B cell (primary cell): Measurements from ENCODE around the gene WIPF1. TPM values are rescaled to one million over a fixed set of nuclear protein-coding genes. Genes with fewer than 3 reads are reported as not detected.
A peak's percentile ranks its signal among the peaks of the same experiment; 100 is the strongest.

Experiments used
- ATAC-seq: fragments of 200-7000 bp; cut with Tn5 transposase; one replicate; pipeline ENCODE4 v1.10.0; 2021; ENCODE audit warnings: low read depth, mild to moderate bottlenecking, moderate number of reproducible peaks, moderate library complexity
- CTCF ChIA-PET: fragments of 350-600 bp; sonication (Branson Sonifier 250); formaldehyde crosslinking; loops from one replicate; lab custom pipeline; 2021; ENCODE audit warnings: antibody characterized with exemption, inconsistent platforms; lab: Charles Lee
- POLR2A ChIA-PET: fragments of 350-600 bp; sonication (Branson Sonifier 250); formaldehyde crosslinking; loops from one replicate; lab custom pipeline; 2021; ENCODE audit warnings: antibody characterized with exemption; lab: Charles Lee
- DNase-seq: peaks from one replicate; pipeline ENCODE4 v3.0.0; 2013
- H2AFZ ChIP-seq: 2 replicates; pipeline ENCODE4 v1.6.1; 2012; ENCODE audit warnings: mild to moderate bottlenecking, low read depth, low read length; ENCODE audit not compliant: insufficient read depth, poor library complexity, severe bottlenecking
- H3K27ac ChIP-seq, 2 donors: 1 replicate in 1 of 2; 2 replicates in 1 of 2; pipeline ENCODE4 v1.5.1; 2012 to 2013; ENCODE audit warnings: low read length in 2 of 2, mild to moderate bottlenecking in 2 of 2, moderate library complexity in 1 of 2
- H3K27me3 ChIP-seq, 4 experiments: fragments of 200-600 bp in 1 of 4; sonication (generic) in 1 of 4; replicated peaks in 1 of 4; 1 replicate in 2 of 4; 2 replicates in 2 of 4; pipeline versions ENCODE4 v1.6.1 to v1.7.0; 2013 to 2016; ENCODE audit warnings: low read length in 3 of 4, mild to moderate bottlenecking in 2 of 4, mixed read lengths in 1 of 4, moderate library complexity in 1 of 4; ENCODE audit not compliant: insufficient read depth in 4 of 4, control insufficient read depth in 3 of 4; ENCODE audit errors: control extremely low read depth in 1 of 4
- H3K36me3 ChIP-seq, 2 experiments: replicated peaks in 1 of 2; 1 replicate in 1 of 2; 2 replicates in 1 of 2; pipeline versions ENCODE4 v1.6.1 to v1.7.1; 2013; ENCODE audit warnings: low read length in 1 of 2; ENCODE audit not compliant: insufficient read depth in 2 of 2, control insufficient read depth in 1 of 2; ENCODE audit errors: control extremely low read depth in 1 of 2, extremely low read depth in 1 of 2
- H3K4me1 ChIP-seq, 2 donors: fragments of 200-600 bp in 1 of 2; sonication (generic) in 1 of 2; 1 replicate in 1 of 2; 2 replicates in 1 of 2; pipeline versions ENCODE4 v1.5.1 to v1.6.1; 2013 to 2017; ENCODE audit warnings: low read length in 2 of 2; ENCODE audit not compliant: control insufficient read depth in 2 of 2, insufficient read depth in 2 of 2
- H3K4me2 ChIP-seq: replicated peaks from 2 replicates; pipeline ENCODE3; 2012; ENCODE audit warnings: mild to moderate bottlenecking, low read depth, low read length; ENCODE audit not compliant: poor library complexity, severe bottlenecking
- H3K4me3 ChIP-seq, 5 experiments: fragments of 200-600 bp in 1 of 5; sonication (generic) in 1 of 5; 1 replicate in 3 of 5; 2 replicates in 2 of 5; pipeline versions ENCODE4 v1.5.1 to v1.7.0; 2011 to 2016; ENCODE audit warnings: low read length in 4 of 5, mild to moderate bottlenecking in 4 of 5, low read depth in 2 of 5, control low read depth in 1 of 5, moderate library complexity in 1 of 5; ENCODE audit not compliant: insufficient read depth in 1 of 5; ENCODE audit errors: control extremely low read depth in 1 of 5, extremely low read depth in 1 of 5
- H3K79me2 ChIP-seq: fragments of 200-600 bp; sonication (generic); one replicate; pipeline ENCODE4 v1.6.0; 2016; ENCODE audit warnings: low read length; ENCODE audit not compliant: control insufficient read depth, insufficient read depth
- H3K9ac ChIP-seq: fragments of 200-600 bp; sonication (generic); 2 replicates; pipeline ENCODE4 v1.6.1; 2017; ENCODE audit warnings: mild to moderate bottlenecking, low read length, moderate library complexity
- H3K9me3 ChIP-seq, 3 donors: one replicate each; pipeline versions ENCODE4 v1.6.1 to v1.7.1; 2013; ENCODE audit warnings: low read length in 2 of 3; ENCODE audit not compliant: control insufficient read depth in 2 of 3, insufficient read depth in 1 of 3; ENCODE audit errors: control extremely low read depth in 1 of 3
- H4K20me1 ChIP-seq: 2 replicates; pipeline ENCODE4 v1.6.0; 2012; ENCODE audit warnings: mild to moderate bottlenecking, low read length; ENCODE audit not compliant: insufficient read depth, control insufficient read depth, poor library complexity, severe bottlenecking
- H3K27ac Mint-ChIP-seq: one replicate; pipeline ENCODE4 v1.8.0; 2021; ENCODE audit warnings: mixed read lengths
- H3K27me3 Mint-ChIP-seq: one replicate; pipeline ENCODE4 v1.8.0; 2021; ENCODE audit warnings: mixed read lengths
- H3K4me1 Mint-ChIP-seq: one replicate; pipeline ENCODE4 v1.8.0; 2021; ENCODE audit warnings: mixed read lengths
- H3K4me3 Mint-ChIP-seq: one replicate; pipeline ENCODE4 v1.8.0; 2021; ENCODE audit warnings: mixed read lengths
- H3K9me3 Mint-ChIP-seq: one replicate; pipeline ENCODE4 v1.8.0; 2022; ENCODE audit warnings: mixed read lengths; ENCODE audit not compliant: insufficient read depth
- CTCF ChIP-seq: fragments of 200-600 bp; IDR thresholded peaks from one replicate; pipeline ENCODE4 v1.8.0; 2022; ENCODE audit warnings: antibody characterized with exemption, mild to moderate bottlenecking
- EZH2 ChIP-seq: IDR thresholded peaks from 2 replicates; pipeline ENCODE4 v1.6.1; 2012; ENCODE audit warnings: borderline replicate concordance, low read depth, mild to moderate bottlenecking, moderate library complexity, low read length; ENCODE audit not compliant: insufficient read depth, poor library complexity, severe bottlenecking
- WGBS: methylation state at CpG from one replicate; pipeline ENCODE4 v1.1.5; 2013; ENCODE audit warnings: missing lambda C conversion rate; ENCODE audit not compliant: insufficient coverage; 5-methylcytosine and 5-hydroxymethylcytosine counted together
- intact Hi-C: fragments of 100-400 bp; cut with micrococcal nuclease; formaldehyde crosslinking; loops from one replicate; pipeline ENCODE4 v1.10.0; 2022
- polyA plus RNA-seq: library from polyadenylated mRNA; depleted of rRNA; stranded (reverse); fragments of >200 nt; gene quantifications from 2 replicates; pipeline ENCODE4 v1.2.3, GENCODE V29; 2012
- total RNA-seq, 2 donors: library from RNA; stranded (reverse); fragments of 120-200 nt in 1 of 2; gene quantifications; 1 replicate in 1 of 2; 2 replicates in 1 of 2; pipeline versions ENCODE4 v1.2.3 to v1.2.4, GENCODE V29; 2013 to 2022

WIPF1 gene
- total and polyA plus RNA-seq, 2 donors (not counting 1 experiment from before 2014, with no cell fraction given): 137 to 390 TPM

- Mint-ChIP-seq H3K27ac (peak overlapping the region; percentile 81), H3K9me3 (no peaks in the 10 kb centered on the region), H3K4me1 (peaks cover 92% of the 10 kb centered on the region), H3K4me3 (peak overlapping the region; percentile 13), H3K27me3 (no peaks in the 10 kb centered on the region)
- no peak for ATAC-seq
- Histone ChIP-seq H3K9me3 (no peaks in the 10 kb centered on the region), H3K27ac (peak overlapping the region in 1 of 2 donors; percentile 94), H3K9ac (no peak overlapping the region), H3K4me1 (peaks cover 82 to 93% of the 10 kb centered on the region in 2 donors), H4K20me1 (no peaks in the 10 kb centered on the region), H3K4me3 (no peak overlapping the region), H3K27me3 (no peaks in the 10 kb centered on the region), H3K36me3 (peaks cover 5 to 28% of the 10 kb centered on the region in 2 experiments), H2AFZ (no peak overlapping the region), H3K79me2 (peaks cover 96% of the 10 kb centered on the region), H3K4me2 (peak overlapping the region; percentile 29)
- intact Hi-C loops: loop anchor here (1.0 kb wide), 1 partner anchor 9 kb away; no protein-coding TSS in a partner anchor
- no peak for DNase-seq
- WGBS: no CpG with 5 or more reads among the region's 2 CpGs
- POLR2A ChIA-PET: no interaction called here
- TF ChIP-seq EZH2: no peak
- TF ChIP-seq CTCF: no peak
- CTCF ChIA-PET: interaction anchor here (1.0 to 24.3 kb wide), 10 partner anchors 12 to 85 kb away, joined by 3 to 384 read pairs (median 4); no protein-coding TSS in a partner anchor
Observed at GRCh38 chr2:174613531-174613930, 15.9 kb upstream of the WIPF1 start.

- intact Hi-C loops: loop anchor here (1.0 kb wide), 1 partner anchor 9 kb away; no protein-coding TSS in a partner anchor
- H3K27ac ChIP-seq: peak overlapping the region in 1 of 2 donors; percentile 94
- H3K9me3 ChIP-seq: no peaks in the 10 kb centered on the region
- no peaks in the 10 kb centered on the region for H3K27me3 ChIP-seq
- POLR2A ChIA-PET: no interaction called here
- H3K4me2 ChIP-seq: peak overlapping the region; percentile 29
- no CpG with 5 or more reads among the region's 1 CpG for WGBS
- no peaks in the 10 kb centered on the region for H3K27me3 Mint-ChIP-seq
- TF ChIP-seq CTCF (no peak), EZH2 (no peak)
- H3K9ac ChIP-seq: no peak overlapping the region
- H3K4me3 Mint-ChIP-seq: no peak overlapping the region
- DNase-seq: no peak
- H3K4me3 ChIP-seq: no peak overlapping the region
- CTCF ChIA-PET: interaction anchor here (1.0 to 24.3 kb wide), 11 partner anchors 11 to 85 kb away, joined by 3 to 384 read pairs (median 4); no protein-coding TSS in a partner anchor
- H3K9me3 Mint-ChIP-seq: no peaks in the 10 kb centered on the region
- no peaks in the 10 kb centered on the region for H4K20me1 ChIP-seq
- H3K36me3 ChIP-seq: peaks cover 5 to 23% of the 10 kb centered on the region in 2 experiments
- H3K4me1 Mint-ChIP-seq: peaks cover 92% of the 10 kb centered on the region
- peak overlapping the region; percentile 81 for H3K27ac Mint-ChIP-seq
- H3K4me1 ChIP-seq: peaks cover 82 to 93% of the 10 kb centered on the region in 2 donors
- H3K79me2 ChIP-seq: peaks cover 94% of the 10 kb centered on the region
- no peak for ATAC-seq
- no peak overlapping the region for H2AFZ ChIP-seq
Observed at GRCh38 chr2:174612970-174613369, 15.4 kb upstream of the WIPF1 start.
